GM18858 (cell line): ENCODE results near the gene DUSP8.

Source experiments
- ATAC-seq: cut with Tn5 transposase; IDR thresholded peaks from one replicate; pipeline ENCODE4 v1.9.1; 2021; ENCODE audit not compliant: unreplicated experiment

DUSP8 gene

DNA sequence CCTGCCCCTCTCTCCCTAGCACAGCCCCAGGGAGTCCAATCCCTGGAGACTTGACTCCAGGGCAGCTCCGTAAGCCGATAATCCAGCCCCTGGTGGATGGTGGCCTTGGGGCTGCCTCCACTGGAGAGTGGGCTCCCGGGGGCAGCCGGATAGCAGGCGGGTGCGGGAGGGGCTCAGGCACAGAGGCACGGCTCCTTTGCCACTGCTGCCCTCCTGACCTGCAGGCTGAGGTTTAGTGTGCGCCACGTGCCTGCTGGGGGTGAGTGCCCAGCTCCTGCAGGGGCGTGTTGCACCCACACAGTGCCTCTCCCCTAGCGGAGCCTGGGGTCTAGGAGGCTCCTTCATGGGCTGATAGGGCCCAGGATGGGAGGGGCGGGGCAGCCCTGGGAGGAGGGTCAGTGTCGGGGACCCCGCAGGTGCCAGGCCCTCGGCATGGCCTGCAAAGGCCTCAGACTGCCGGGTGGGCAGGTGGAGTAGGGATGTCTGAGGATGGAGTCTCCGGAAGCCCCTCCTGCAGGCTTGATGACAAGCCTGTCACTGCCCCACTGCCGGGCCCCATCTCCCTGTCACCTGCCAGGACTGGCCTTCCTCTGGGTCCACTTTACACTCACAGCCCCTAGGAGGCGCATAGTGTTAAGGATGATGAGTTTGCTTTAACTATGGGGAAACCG is 5.6 kb downstream of the DUSP8 start:
- no peak for ATAC-seq

DNA sequence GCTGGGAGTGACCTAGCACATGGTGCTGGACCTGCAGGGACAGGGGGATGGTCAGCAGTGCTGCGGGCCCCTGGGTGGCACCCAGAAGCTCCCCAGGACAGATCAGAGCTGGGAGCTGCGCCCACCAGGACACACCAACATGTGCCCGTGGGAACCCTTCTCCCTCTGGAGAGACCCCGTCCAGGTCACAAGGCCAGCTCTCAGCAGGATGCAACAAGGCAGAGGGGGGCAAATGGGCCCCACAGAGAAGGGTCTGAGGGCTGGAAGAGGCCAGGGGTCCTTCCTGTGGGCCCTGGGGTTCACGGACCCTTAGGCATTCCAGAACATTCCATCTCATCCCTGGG is 6.2 kb downstream of the DUSP8 start:
- ATAC-seq, result no peak

DNA sequence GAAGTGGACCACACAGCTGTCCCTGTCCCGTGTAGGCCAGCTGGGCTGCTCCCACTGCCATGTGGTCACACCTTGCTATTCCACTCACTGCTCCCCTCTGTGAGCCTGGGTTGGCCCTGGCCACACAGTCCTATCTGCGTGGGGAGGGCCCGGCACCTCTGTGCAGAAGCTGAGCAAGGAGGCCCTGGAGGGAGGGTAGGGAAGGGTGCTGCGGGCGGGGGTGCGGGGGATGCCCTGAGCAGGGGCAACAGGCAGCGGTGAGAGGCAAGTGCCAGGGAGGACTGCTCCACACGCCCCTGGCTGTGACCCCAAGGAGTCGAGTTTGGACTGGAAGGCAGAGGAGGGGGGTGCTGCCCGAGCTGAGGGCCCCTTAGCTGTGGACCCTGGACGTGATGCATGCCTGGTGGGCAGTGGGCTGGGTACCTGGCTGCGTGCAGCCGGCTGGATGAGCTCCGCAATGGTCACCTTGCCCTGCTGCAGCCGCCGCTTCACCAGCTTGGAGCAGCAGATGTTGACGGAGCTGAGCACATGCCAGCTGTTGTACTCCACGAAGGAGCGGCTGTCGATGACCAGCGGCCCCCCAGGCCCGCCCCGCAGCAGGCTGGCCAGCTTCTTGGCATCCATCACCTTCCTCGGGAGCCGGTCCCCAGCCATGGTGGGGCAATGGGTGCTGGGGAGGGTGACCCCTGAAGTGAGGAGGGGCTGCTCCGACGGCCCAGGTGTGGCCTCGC is 6.7 kb downstream of the DUSP8 start:
- no peak for ATAC-seq

DNA sequence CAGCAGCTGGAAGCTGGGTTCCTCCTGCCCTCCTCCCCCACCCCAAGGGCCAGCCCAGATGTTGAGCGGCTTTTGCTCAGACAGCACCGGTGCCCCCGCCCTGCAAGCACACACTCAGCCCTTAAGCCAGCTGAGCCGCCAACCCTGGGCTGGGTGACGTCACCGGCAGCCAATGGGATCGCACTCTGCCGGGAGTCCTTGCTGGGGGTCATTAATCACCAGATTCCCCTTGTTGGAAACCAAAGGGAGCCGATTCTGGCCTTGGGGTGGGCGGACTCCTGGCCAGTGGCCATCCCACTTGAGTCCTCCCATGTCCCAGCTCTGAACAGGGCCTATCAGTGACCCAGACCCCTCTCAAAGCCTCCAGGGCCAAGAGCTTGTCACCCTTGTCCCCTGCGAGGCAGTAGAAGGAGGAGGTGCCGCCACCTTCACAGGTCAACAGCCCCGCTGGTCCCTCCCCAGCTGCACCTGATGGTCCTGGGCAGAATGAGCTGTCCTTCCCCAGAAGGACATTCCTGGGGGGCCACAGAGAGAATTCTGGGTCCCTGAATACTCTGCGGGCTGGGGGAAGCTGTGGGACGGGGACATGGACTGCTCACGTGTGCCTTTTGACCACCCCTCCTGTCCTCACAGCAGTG is 7.4 kb downstream of the DUSP8 start:
- ATAC-seq, result no peak

DNA sequence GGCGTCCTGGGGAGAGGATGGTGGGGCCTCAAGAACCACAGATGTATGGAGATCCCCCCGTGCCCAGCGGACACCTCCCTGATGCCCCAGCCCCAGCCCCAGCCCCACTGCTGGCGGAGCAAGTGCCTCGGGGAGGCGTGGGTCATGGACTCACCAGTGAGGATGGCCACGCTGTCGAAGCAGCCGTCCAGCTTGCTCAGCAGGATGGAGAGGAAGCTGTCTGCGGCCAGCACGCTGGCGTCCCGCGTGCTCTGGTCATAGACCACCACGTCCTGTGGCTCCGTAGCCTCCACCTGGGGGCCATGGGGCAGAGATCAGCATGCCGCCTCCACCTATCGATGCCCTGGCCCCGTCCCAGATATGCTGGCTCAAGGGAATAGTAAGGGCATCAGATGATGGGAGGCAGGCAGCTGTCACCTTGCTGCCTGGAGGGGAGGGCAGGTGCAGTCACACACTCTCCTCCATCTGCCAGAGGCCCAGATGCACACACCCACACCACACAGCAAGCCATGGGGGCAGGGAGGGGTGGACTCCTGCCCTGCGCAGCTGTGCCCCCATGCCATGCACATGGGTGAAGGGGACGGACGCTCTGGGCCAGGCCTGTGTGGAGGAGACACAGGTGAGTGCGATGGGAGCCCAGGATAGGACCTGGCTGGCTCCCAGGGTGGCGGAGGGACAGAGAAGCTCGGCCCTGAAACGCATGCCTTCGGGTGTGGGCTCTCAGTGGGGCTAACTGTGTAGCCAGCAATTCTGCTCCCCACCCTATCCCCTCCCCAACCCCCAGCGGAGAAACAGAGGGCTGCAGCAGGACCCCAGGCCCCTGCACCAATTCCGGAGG is 8.2 kb downstream of the DUSP8 start:
- ATAC-seq, result no peak

DNA sequence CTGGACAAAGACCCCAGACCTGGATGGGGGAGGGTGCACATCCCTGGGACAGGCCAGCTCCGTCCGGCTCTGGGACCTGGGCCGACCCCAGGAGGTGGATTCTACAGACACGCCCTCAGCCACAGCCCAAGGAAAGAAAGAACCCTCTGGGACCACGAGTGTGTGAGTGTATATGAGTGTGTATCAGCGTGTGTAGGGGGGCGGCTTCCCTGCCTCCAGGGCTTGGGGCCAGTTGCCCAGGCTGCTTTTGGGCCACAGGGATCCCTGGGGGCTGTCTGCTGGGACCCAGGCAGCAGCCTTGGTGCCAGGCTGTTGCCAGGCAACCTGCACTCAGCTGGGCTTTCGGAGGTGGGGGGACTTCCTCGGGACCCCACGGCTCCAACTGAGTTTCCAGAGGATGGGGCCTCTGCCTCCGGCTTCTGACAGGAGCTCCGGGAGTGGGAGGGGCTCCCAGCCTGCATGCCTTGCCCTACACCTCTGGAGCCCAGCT is 8.9 kb downstream of the DUSP8 start:
- no peak for ATAC-seq

DNA sequence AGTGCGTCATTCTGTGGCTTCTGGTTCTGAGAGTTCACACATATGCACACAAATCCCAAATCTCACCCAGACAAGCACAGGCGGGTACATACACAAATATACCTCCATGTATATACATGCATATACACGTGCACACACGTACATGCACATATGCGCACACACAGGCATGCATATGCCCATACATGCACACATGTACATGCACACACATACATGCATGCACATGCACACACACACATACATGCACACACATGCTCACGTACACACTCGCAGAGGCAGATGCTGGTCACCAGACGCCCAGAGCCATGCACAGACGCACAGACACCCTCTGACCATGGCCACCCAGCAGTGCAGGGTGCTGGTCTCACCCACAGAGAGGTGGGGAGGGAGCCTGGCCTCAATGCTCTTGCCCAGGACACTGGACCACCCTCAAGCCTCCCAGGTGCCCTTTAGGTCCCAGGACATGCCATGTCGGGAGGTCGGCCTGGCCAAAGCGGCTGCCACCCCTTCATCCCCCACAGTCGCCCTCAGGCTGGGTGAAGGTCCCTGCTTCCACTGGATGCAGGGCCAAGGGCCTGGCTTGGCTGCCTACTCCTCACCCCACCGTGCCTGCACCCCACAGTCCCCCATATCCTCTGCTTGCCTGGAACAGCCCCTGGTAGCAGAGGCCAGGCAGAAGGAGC is 9.5 kb downstream of the DUSP8 start:
- ATAC-seq, result no peak

DNA sequence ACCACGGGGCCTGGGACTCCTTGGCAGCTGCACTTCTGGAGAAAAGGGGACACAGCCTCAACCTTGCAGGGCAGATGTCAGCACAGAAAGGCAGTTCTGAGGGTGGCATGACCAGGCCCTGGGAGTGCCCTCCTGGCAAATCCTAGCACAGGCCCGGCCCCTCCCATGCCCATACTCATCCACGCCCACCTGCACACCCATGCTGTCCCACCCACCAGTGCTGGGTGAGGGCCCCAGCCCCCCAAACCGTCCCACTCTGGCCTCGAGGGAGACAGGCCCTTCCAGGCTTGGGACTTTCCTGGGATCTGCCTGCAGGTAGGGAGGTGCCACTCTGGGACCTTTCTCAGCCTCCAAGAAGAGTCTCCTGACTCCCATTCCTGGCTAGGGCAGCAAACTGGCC is 10.1 kb downstream of the DUSP8 start:
- no peak for ATAC-seq

DNA sequence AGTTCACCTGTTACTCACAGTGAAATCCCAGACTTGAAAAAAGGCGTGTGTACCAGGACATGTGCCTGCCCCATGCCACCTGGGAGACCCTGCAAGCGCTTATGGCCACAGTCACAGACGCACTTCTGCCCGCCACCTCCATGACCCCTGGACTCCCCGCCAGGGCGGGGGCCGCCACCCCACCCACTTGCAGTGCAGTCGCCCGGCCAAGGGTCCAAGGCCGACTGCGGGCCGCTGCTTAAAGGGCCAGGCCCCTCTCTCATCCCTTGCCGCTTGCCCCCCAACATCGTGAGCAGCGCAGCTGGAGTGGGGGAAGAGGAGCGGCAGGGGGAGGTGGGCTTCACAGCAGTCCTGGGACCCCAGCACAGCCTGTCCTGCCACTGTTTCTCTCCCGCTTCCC is 10.8 kb downstream of the DUSP8 start:
- no peak for ATAC-seq

DNA sequence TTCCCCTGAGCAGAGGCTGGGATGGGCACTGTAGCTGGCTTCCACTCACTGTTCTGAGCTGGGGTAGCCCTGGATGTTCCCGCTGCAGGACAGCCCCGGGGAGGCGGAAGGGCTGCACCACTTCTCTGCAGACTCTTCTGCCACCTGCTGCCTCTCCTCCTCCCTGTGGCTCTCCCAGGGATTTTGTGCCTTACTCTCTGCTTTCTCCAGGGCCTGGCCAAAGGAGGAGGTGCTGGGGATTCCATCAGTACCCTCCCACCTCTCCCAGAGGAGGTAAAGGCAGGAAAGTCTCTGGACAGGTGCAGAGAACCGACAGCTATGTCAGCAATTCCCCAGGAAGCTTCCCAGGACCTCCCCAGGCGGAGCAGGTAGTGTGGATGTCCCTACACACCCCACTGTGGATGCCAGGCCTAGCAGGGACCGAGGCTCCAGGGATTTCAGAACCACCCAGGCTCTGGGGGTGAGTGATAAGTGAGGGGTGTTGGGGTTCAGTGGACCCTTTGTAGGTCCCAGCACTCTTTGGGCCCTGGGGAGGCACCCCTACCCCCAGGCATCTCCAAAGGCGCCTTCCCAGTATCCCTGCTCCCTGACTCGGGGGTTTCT is 11.3 kb downstream of the DUSP8 start:
- no peak for ATAC-seq

DNA sequence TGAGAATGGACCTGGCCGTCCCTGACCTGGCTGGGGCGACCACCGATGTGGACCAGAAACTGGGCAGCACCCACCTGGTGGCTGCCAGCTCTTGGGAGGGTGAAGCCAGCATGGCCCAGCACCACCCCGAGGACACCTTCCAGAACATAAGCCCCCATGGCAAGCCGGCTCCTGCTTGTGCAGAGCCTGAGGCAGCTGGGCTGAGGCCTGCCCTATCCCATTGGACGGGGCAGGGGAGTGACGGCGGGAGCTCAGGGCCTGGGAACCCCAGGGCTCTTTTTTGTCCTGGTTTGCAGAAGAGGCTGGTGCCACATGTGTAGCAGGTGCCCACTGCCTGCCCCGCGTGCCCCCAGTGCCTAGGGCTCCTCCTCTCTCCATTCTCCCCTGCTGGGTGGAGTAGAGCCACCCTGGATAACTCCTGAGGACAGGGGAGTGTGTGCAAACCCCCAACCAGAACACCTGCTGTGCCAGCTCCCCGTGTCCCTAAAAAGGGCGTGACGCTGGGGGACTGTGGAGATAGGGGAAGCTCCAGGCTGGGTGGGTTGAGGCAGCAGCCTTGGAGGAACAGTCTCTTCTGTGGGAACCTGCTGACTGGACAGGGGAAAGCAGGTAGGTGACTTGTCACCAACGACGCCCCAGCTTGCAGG is 11.9 kb downstream of the DUSP8 start:
- ATAC-seq, result no peak

DNA sequence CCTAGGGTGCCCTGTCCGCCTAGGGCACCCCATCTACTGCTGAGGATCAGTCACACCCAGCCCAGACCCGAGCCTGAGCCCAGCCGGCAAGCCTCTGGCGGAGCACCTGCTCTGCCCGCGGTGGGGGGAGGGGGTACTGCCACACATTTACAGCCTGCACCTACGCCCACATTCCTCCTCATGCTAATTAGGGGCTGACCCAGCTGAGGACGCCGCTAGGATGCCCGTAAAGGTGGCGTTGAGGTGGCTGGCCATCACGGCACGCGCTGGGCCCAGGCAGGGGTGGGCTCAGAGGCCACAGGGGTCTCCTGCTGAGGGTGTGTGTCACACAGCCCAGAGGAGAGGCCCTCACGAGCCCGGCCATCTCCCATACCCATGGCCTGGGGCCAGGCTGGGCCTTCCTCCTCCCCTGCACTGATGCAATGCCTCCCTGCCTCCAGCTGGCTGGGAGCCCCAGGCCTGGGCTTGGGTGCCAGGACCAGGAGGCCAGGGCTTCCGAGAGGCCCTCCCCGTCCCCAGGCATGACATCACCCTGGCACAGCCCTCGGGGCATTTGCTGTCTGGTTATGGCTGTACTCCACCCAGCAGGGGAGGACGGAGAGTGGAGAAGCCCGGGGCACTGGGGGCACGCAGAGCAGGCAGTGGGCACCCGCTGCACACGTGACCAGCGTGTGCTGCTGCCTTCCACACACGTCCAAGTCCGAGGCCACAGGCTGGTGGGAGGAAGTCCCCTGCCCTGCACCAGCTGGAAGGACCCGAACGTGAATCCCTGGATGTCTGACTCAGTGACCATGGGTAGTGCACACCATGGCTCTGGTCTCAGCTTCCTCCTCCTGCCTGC is 12.7 kb downstream of the DUSP8 start:
- ATAC-seq, result no peak

DNA sequence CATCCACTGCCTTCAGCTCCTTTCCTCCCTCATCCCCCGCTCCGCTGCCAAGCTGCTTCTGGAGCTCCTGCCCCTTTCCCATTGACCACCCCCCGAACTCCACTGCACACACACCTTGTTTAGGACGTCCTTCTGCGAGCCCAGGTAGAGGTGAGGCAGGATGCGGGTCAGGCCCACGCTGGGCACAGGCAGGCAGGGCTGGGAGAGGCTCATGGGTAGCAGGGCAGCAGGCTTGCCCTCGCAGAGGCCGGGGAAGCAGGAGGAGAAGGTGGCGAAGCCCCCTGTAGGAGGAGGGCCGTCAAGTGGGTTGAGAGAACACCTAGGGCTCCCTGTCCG is 13.3 kb downstream of the DUSP8 start:
- no peak for ATAC-seq

DNA sequence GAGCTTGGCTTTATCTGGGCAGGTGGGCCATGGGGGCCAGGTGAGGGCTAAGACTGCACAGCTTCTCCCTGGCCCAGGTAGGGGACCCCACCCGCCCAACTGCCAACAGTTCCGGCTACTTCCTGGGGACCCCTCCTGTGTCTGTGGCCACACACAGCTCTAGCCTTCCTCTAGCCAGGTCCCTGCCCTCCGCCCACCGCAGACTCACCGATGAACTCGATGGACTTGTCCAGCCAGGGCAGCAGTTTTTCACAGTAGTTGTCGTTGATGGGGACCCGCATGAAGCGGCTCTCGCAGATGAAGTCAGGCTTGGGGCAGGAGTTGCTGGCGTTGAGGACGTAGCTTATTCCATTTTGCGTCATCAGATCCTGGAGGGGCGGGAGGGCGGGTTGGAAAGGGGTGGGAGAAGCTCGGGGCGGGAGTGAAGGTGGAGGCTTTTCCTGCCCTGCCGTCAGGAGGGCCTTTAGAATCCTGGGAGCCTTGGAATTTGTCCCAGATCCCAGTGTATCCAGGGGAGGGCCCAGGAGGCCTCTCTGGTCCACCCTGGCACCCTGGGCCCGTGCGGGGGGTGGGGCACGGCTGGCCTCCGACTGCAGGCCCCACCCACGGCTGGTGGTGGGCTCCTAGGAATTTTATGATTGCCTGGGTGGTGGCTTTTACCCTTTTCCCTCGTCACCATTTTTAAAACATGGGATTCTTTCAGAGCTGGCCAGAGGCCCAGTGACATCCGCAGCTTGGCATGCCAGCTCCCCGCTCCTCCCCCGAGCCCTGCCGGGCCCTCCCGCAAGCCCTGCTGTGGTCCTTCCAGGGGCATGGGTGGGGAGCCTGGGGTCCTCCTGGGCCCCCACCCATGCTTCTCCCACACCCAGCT is 13.9 kb downstream of the DUSP8 start:
- no peak for ATAC-seq

DNA sequence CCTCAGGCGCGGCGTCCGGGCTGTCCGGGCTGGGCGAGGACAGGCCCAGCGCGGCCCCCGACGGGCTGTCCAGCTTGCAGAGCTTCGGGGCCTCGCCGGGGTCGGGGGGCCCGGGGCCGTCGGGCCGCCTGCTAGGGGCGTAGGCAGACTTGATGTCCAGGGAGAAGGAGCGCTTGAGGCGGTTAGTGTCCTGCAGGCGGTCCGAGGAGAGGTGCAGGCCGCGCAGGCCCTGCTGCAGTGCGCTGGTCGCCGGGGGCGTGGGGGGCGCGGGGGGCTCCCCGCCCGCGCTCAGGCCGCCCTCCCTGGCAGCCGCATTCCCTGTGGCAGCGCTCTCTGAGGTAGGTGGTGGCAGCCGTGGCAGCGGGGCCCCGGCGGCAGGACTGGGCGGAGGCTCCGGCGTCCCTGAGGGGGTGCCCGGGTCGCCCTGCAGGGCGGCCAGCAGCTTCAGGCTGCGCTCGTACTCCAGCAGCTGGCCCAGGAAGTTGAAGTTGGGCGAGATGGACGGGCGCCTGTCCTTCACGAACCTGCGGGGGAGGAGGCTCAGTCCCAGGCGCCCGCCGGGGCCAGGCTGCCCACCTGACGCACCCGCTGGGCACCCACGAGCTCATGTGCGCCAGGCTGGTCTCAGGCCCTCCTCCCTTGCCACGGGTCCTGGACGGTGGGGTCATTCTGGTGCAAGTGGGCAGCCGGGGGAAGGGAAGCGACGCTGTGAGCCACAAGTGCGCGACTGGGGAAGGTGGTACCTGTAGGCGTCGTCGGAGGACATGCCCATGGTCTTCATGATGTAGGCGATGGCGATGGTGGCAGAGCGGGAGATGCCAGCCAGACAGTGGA is 14.8 kb downstream of the DUSP8 start:
- ATAC-seq, result no peak

DNA sequence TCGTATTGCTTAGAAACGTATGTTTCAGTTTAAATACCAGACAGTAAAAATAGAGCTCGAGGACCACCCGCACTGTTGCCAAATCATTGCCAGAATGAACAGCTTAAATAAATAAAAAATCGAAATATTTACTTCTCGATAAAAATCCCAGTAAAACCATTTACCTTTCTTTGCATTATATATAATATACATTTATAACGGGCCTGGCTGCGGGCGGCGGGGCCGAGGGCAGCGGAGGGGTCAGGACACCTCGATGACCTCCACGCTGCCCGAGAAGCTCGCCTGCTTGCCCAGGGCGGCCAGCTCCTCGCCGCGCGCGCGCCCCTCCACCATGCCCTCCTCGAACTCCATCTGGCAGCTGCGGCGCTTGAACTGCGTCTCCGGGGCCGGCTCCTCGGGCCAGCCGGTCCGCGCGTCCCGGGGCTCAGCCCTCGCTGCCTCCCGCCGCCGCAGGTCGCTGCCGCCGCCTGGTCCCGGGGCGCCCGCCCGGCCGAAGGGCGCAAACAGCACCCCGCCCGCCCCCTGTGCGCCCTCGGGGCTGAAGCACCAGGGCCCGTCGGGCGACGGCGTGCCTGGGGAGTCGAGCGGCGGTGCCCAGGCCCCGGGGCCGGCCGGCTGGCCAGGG is 15.7 kb downstream of the DUSP8 start:
- no peak for ATAC-seq

DNA sequence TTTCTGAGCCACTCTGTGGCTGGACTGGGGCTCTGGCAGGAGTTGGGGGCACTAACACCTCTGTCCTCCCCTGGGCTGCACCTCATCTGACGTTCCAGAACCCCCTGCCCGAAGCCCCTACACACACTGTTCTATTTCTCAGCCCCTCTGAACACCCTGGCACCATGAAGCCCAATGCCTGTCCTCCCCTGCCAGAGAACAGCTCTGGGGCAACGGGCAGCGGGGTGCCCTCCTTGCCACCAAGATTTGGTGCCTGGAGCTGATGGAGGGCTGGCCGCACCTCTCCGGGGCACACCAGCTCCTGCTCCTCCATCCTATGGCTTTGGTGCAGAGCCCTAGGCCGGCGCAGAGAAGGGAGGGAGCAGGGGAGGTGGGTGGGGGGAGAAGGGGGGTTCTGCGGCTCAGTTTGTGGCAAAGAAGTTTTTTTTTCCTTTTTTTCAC is 16.3 kb downstream of the DUSP8 start:
- ATAC-seq, result no peak
